Renal cortex interstitium (tissue), 15 donors: ENCODE measurements around the gene MAST3. TPM values are rescaled to one million over a fixed set of nuclear protein-coding genes. Genes with fewer than 3 reads are reported as not detected.

Experiments
- DNase-seq, 11 donors: peaks; one replicate each; pipeline ENCODE4 v3.0.0-alpha.2; 2013; ENCODE audit warnings: low read depth in 9 of 11, low spot score in 4 of 11; ENCODE audit errors: extremely low read depth in 1 of 11
- long read RNA-seq, 16 experiments: transcript quantifications; one replicate each; lab custom pipeline, GENCODE V29; 2026
- polyA plus RNA-seq, 3 donors: library from polyadenylated mRNA; unstranded; fragments of 120-200 nt; gene quantifications; one replicate each; pipeline ENCODE4 v1.2.1, GENCODE V29; 2013; ENCODE audit not compliant: insufficient read length in 3 of 3

The MAST3 gene
- polyA plus RNA-seq: 1 to 10 TPM; 4.6 to 9.2 (median 5.5) TPM
- long read RNA-seq, donor 1: 0 reads
- long read RNA-seq, donor 2: 0 reads
- long read RNA-seq, donor 3: 0 reads
- long read RNA-seq, donor 4: 0 reads
- long read RNA-seq, donor 5: 0 reads
- long read RNA-seq, donor 6: 0 reads
- long read RNA-seq, donor 7: 0 reads
- long read RNA-seq, donor 8: 0 reads
- long read RNA-seq, donor 9, partial matches to known transcripts: 9 of 9 reads
- long read RNA-seq, donor 9, other reads (novel, unspliced or antisense): 0 of 9 reads
- long read RNA-seq, donor 10: 0 reads
- long read RNA-seq, donor 11: 0 reads
- long read RNA-seq, donor 12: 0 reads
- long read RNA-seq, donor 13: 0 reads
- long read RNA-seq, donor 14: 0 reads
- long read RNA-seq, donor 15: 0 reads
- long read RNA-seq, donor 16: 0 reads

DNA sequence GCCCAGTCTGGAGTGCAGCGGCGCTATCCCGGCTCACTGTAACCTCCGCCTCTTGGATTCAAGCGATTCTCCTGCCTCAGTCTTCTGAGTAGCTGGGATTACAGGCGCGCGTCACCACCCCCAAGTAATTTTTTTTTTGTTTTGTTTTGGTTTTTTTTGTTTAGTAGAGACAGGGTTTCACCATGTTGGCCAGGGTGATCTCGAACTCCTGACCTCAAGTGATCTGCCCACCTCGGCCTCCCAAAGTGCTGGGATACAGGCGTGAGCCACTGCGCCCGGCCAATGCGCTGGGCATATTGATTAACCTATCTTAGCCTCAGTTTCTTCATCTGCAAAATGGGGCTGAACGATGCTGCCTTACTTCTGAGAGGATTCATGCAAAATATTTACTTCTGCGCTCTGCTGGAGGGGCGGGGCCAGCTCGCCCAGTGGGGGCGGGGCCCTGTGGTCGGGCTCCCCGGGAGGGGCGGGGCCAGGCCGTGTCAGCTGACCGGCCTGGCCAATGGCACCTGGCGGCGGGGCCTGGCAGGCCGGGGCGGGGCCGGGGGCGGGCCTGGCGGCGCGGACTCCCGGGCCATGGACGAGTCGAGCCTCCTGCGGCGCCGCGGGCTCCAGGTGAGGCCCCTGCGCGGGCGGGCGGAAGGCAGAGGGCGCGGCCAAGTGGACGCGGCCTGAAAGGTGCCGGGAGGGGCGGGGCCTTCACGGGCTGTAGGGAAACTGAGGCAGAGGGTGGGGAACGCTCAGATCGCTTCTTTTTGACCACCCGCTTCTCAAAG is at the start of gene MAST3:
TSS of gene MAST3 (plus strand) at position 562 of the 776 bp plus-strand sequence. CDS start at position 577, 15 bp downstream.
- no peak for DNase-seq

GRCh38 chr19:18049385-18049784 is 48.2 kb upstream of the MAST3 start:
- DNase-seq: peak in 5 of 11 donors; percentile 15 to 53 (median 39)

- no peak for DNase-seq
Measured at GRCh38 chr19:18051887-18052286, 45.7 kb upstream of the MAST3 start.

- DNase-seq: no peak
Measured at GRCh38 chr19:18053576-18054219, 43.9 kb upstream of the MAST3 start.

DNA sequence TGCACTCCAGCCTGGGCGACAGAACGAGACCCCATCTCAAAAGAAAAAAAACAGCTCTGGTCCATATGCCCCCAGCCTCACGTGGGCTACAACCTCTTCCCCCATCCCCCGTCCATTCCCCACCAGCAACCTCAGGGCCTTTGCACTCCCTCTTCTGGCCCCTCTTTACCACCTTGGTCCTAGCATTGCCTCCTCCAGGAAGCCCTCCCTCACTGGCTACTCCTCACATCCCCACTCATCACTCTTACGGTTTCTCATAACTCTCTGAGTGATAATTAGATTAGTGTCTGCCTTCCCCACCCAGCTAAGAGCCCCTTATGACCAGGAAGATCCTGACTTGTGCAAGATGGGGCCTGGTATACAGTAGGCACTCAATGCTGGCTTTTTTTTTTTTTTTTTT is 41.6 kb upstream of the MAST3 start:
- DNase-seq: no peak

DNA sequence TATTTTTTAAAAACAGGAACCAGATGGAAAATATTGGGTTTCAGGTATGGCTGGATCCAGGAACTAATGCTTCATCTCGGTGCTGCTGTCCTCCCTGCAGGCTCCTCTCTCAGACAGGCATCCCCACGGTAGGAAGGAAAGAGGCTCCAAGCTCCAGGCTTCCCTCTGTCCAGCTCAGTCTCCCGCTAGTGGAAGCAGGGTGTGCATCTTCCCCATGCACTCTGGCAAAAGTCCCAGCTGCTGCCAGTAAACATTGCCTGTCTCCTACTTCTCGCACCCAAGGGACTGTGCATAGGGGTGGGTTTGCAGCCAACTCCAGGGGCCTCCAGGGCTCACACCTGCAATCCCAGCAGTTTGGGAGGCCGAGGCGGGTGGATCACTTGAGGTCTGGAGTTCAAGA is 40.0 kb upstream of the MAST3 start:
- DNase-seq: no peak

- peak; percentile 50 to 79 (median 68) for DNase-seq
Measured at GRCh38 chr19:18058208-18059009, 39.2 kb upstream of the MAST3 start.

GRCh38 chr19:18059297-18059696 is 38.3 kb upstream of the MAST3 start:
- DNase-seq: no peak

- no peak for DNase-seq
Measured at GRCh38 chr19:18059902-18060301, 37.7 kb upstream of the MAST3 start.

GRCh38 chr19:18060472-18060871 is 37.1 kb upstream of the MAST3 start:
- no peak for DNase-seq

GRCh38 chr19:18062028-18062427 is 35.5 kb upstream of the MAST3 start:
- no peak for DNase-seq

- no peak for DNase-seq
Measured at GRCh38 chr19:18063463-18063862, 34.1 kb upstream of the MAST3 start.

DNA sequence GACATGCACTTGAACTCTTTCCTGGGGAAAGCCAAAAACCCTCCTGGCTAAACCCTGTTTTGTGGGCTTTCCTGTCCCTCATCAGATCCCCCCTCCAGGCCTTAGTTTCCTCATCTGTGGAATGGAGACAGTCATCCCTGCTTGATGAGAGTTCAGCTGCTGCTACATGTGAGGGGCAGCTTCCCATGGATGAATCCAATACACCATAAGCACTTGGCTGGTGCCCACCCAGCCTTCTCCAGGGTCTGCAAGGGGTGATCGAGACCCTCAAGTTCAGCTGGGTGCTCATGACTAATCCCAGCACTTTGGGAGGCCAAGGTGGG is 32.4 kb upstream of the MAST3 start:
- no peak for DNase-seq

GRCh38 chr19:18068395-18068794 is 29.2 kb upstream of the MAST3 start:
- no peak for DNase-seq

DNA sequence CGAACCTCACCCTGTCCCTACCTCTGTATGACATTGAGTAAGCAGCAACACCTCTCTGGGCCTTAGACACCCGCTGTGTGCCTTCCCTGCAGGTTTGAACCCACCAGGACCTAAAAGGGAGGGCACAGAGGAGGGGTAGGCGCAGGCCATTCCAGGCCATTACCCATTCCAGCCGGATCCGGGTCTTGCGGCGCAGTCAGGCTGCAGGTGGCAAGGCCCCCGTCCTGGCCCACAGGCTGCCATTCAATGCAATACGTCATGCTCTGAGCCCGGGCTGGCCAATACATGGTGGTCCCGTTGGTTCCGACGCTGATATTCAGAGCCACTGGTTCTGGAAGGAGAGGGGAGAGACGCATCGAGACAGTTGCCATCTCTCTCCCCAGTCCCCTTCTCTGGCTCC is 28.2 kb upstream of the MAST3 start:
- DNase-seq: no peak

GRCh38 chr19:18070181-18070580 is 27.4 kb upstream of the MAST3 start:
- DNase-seq: no peak

DNA sequence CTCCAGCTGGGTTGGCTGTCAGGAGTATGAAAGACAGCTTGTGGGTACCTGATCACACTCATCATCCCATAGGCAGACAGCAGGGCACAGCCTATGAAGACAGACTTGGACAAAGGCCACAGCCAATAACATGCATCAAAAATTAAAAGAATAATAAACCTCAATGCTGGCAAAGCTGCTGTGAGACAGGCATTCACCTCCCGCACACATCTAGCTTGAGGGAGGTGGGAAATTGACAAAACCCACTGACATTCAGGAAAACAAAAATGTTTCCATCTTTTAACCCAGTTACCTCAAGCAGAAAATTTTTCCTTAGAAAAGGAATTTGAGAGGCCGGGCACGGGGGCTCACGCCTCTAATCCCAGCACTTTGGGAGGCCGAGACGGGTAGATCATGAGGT is 25.2 kb upstream of the MAST3 start:
- DNase-seq: no peak

DNA sequence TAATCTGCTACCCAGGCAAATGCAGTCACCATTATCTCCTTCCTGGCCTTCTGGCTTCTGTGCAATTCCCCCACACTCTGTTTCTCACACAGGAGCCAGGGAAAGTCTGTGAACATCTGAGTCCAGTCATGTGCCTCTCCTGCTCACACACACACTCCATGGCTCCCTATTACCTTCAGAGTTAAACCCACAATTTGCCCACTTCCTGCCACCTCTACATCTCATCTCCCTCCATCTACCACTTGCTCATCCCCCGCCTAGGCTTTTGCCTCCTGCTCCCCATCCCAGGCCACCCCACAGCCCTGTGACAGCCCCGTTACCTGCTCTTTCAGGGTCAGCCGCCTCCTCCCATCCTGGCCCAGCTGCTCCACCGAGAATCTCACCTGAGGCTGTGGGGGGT is 24.4 kb upstream of the MAST3 start:
- DNase-seq: no peak

DNA sequence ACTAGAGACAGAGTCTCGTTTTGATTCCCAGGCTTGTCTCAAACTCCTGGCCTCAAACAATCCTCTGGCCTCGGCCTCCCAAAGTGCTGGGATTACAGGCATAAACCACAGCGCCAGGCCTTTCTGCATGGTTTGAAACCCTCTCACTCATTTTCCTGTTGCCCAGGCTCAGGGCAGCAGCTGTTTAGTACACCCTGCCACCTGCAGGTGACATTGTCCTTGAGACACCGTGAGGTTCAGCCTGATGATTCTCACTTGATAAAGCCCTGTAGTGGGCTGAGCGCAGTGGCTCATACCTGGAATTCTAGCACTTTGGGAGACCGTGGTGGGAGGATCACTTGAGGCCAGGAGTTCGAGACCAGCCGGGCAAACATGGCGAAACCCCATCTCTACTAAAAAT is 23.4 kb upstream of the MAST3 start:
- DNase-seq: no peak
